ACC112 (cell line): ENCODE data around the gene FUT4.

Source experiments
- H2AFZ ChIP-seq: fragments of 200-600 bp; sonication (generic); one replicate; pipeline ENCODE4 v1.6.0; 2017; ENCODE audit warnings: antibody characterized with exemption, low read length; ENCODE audit not compliant: unreplicated experiment
- H3K27ac ChIP-seq: fragments of 200-600 bp; sonication (generic); 2 replicates; pipeline ENCODE4 v1.5.1; 2014; ENCODE audit warnings: low read depth, mild to moderate bottlenecking, antibody characterized with exemption, low read length, moderate library complexity
- H3K27me3 ChIP-seq: fragments of 200-600 bp; sonication (generic); 2 replicates; pipeline ENCODE4 v1.6.1; 2014; ENCODE audit warnings: mild to moderate bottlenecking, antibody characterized with exemption, low read length, moderate library complexity, mixed read lengths; ENCODE audit not compliant: insufficient read depth
- H3K36me3 ChIP-seq: fragments of 200-600 bp; sonication (generic); 2 replicates; pipeline ENCODE4 v1.6.1; 2016; ENCODE audit warnings: mild to moderate bottlenecking, antibody characterized with exemption, low read length, moderate library complexity, mixed read lengths; ENCODE audit not compliant: insufficient read depth
- H3K4me1 ChIP-seq: fragments of 200-600 bp; sonication (generic); one replicate; pipeline ENCODE4 v1.6.1; 2016; ENCODE audit warnings: low read length, mixed read lengths; ENCODE audit not compliant: insufficient read depth, unreplicated experiment, control insufficient read depth
- H3K4me3 ChIP-seq: fragments of 200-600 bp; sonication (generic); 2 replicates; pipeline ENCODE4 v1.5.1; 2014; ENCODE audit warnings: mild to moderate bottlenecking, low read depth, low read length
- H3K79me2 ChIP-seq: fragments of 200-600 bp; sonication (generic); one replicate; pipeline ENCODE4 v1.6.0; 2016; ENCODE audit warnings: low read length; ENCODE audit not compliant: control insufficient read depth, unreplicated experiment, insufficient read depth

The FUT4 gene

GRCh38 chr11:94586546-94586945 lies 42.8 kb downstream of the FUT4 start:
- H3K4me1 ChIP-seq, result peaks cover 17% of the 10 kb centered on the region
- no peaks in the 10 kb centered on the region for H3K79me2 ChIP-seq
- H3K27ac ChIP-seq, result no peak overlapping the region
- no peaks in the 10 kb centered on the region for H3K36me3 ChIP-seq
- no peaks in the 10 kb centered on the region for H3K27me3 ChIP-seq
- H3K4me3 ChIP-seq, result no peak overlapping the region
- no peak overlapping the region for H2AFZ ChIP-seq

- Histone ChIP-seq H3K36me3 (no peaks in the 10 kb centered on the region), H3K27me3 (no peaks in the 10 kb centered on the region), H2AFZ (no peak overlapping the region), H3K27ac (no peak overlapping the region), H3K4me1 (peaks cover 17% of the 10 kb centered on the region), H3K4me3 (no peak overlapping the region), H3K79me2 (no peaks in the 10 kb centered on the region)
Observed at GRCh38 chr11:94586978-94587377, 43.3 kb downstream of the FUT4 start.

GRCh38 chr11:94588366-94588942 lies 44.7 kb downstream of the FUT4 start:
- no peak overlapping the region for H3K4me3 ChIP-seq
- peaks cover 9% of the 10 kb centered on the region for H3K4me1 ChIP-seq
- H3K36me3 ChIP-seq, result no peaks in the 10 kb centered on the region
- H2AFZ ChIP-seq, result no peak overlapping the region
- H3K79me2 ChIP-seq, result no peaks in the 10 kb centered on the region
- H3K27me3 ChIP-seq, result no peaks in the 10 kb centered on the region
- no peak overlapping the region for H3K27ac ChIP-seq

GRCh38 chr11:94590352-94591041 lies 46.8 kb downstream of the FUT4 start:
- Histone ChIP-seq H3K27me3 (no peaks in the 10 kb centered on the region), H3K79me2 (no peaks in the 10 kb centered on the region), H3K4me3 (no peak overlapping the region), H3K27ac (no peak overlapping the region), H3K36me3 (no peaks in the 10 kb centered on the region), H3K4me1 (no peaks in the 10 kb centered on the region), H2AFZ (no peak overlapping the region)

- no peaks in the 10 kb centered on the region for H3K27me3 ChIP-seq
- H2AFZ ChIP-seq, result no peak overlapping the region
Observed at GRCh38 chr11:94593030-94593429, 49.3 kb downstream of the FUT4 start.

GRCh38 chr11:94595076-94595475 lies 51.4 kb downstream of the FUT4 start:
- Histone ChIP-seq H3K4me3 (no peak overlapping the region), H3K4me1 (no peaks in the 10 kb centered on the region), H3K27me3 (no peaks in the 10 kb centered on the region), H2AFZ (no peak overlapping the region), H3K27ac (no peak overlapping the region), H3K36me3 (no peaks in the 10 kb centered on the region), H3K79me2 (no peaks in the 10 kb centered on the region)

More at GRCh38 chr11:94593030-94593429, 49.3 kb downstream of the FUT4 start:
- H3K4me1 ChIP-seq, result no peaks in the 10 kb centered on the region
- H3K36me3 ChIP-seq, result no peaks in the 10 kb centered on the region
- no peak overlapping the region for H3K27ac ChIP-seq
- H3K79me2 ChIP-seq, result no peaks in the 10 kb centered on the region
- H3K4me3 ChIP-seq, result no peak overlapping the region

- Histone ChIP-seq H3K27me3 (no peaks in the 10 kb centered on the region), H3K27ac (no peak overlapping the region), H3K4me1 (peaks cover 4% of the 10 kb centered on the region), H3K36me3 (no peaks in the 10 kb centered on the region), H3K79me2 (no peaks in the 10 kb centered on the region), H2AFZ (no peak overlapping the region), H3K4me3 (no peak overlapping the region)
Observed at GRCh38 chr11:94597896-94598295, 54.2 kb downstream of the FUT4 start.
